Gastrocnemius medialis (tissue), 4 donors: ENCODE data around the gene ATP2C2.

ENCODE experiments used
- CTCF ChIP-seq, 5 experiments: fragments of 450-650 bp in 3 of 5; fragments of 200-600 bp in 2 of 5; sonication (generic) in 2 of 5; IDR thresholded peaks in 4 of 5; conservative IDR thresholded peaks in 1 of 5; 1 replicate in 4 of 5; 2 replicates in 1 of 5; pipeline ENCODE4 v1.5.1; 2016 to 2019; ENCODE audit warnings: antibody characterized with exemption in 5 of 5, mild to moderate bottlenecking in 3 of 5, moderate library complexity in 3 of 5
- POLR2A ChIP-seq, 2 donors: fragments of 450-650 bp; IDR thresholded peaks; one replicate each; pipeline ENCODE4 v1.6.1; 2017; ENCODE audit warnings: antibody characterized with exemption in 2 of 2, mild to moderate bottlenecking in 2 of 2, moderate library complexity in 2 of 2

GRCh38 chr16:84426804-84427203 lies 58.5 kb downstream of the ATP2C2 start:
- TF ChIP-seq CTCF (IDR thresholded peaks at IDR 0.05 in 4 of 5, conservative IDR thresholded peaks at IDR 0.05 in 1 of 5) (no peak), POLR2A (IDR thresholded peaks at IDR 0.05) (no peak)
